Fibroblast of mammary gland (primary cell): ENCODE data around the gene PRR29.

Source experiments
- DNase-seq: peaks from one replicate; pipeline ENCODE4 v3.0.0-alpha.2; 2010; ENCODE audit warnings: low read depth
- H3K4me3 ChIP-seq: 2 replicates; pipeline ENCODE4 v1.5.1; 2011; ENCODE audit warnings: low read depth, mild to moderate bottlenecking, low read length, moderate library complexity; ENCODE audit not compliant: control insufficient read depth
- TF ChIP-seq, protein P1 (sequence below): conservative IDR thresholded peaks from 2 replicates; pipeline ENCODE4 v1.5.1; 2011; ENCODE audit warnings: low read depth, low read length, inconsistent platforms; ENCODE audit not compliant: control insufficient read depth, insufficient read depth

PRR29 gene

DNA sequence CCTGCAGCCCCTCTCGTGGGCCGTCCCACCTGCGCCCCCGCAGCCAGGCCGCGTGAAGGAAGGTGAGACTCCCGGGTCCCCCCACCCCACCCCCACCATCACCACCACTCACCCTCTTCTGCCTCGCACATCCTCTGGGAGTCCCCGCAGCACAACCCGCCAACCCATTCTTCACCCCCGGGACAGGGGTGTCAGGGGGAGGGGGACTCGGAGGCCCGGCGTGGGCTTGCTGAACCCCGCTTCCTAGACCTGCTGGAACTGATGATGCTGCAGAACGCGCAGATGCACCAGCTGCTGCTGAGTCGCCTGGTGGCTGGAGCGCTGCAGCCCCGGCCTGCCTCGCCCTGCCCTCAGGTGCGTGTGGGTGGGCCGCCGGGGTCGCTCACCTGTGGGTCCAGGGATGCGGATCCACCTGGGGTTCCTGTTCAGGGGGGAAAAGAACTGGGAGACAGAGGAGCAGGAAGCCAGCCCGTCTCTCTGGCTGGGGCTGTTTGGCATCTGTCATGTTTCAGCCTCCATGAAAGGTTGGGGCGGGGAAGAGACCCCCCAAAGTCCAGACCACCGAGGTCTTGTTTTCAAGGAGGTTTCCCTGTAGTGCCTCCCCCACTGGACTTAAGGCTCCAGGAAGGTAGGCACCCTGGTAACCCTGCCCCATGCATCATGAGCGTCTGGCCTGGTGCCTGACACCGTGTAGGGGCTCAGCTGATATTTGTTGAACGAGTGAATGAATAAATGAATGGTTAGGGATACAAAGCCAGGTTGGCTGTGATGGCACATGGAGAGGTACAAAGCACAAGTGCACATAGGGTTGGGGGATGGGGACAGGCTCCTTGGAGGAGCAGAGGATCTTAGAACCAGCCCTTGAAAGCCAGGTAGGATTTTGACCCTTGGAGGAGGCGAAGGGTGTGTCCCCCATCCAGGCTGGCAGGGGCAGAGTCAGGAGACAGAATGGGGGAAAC lies 849 bp downstream of the PRR29 start:
- DNase-seq, result no peak
- peak overlapping the region; percentile 61 for H3K4me3 ChIP-seq

DNA sequence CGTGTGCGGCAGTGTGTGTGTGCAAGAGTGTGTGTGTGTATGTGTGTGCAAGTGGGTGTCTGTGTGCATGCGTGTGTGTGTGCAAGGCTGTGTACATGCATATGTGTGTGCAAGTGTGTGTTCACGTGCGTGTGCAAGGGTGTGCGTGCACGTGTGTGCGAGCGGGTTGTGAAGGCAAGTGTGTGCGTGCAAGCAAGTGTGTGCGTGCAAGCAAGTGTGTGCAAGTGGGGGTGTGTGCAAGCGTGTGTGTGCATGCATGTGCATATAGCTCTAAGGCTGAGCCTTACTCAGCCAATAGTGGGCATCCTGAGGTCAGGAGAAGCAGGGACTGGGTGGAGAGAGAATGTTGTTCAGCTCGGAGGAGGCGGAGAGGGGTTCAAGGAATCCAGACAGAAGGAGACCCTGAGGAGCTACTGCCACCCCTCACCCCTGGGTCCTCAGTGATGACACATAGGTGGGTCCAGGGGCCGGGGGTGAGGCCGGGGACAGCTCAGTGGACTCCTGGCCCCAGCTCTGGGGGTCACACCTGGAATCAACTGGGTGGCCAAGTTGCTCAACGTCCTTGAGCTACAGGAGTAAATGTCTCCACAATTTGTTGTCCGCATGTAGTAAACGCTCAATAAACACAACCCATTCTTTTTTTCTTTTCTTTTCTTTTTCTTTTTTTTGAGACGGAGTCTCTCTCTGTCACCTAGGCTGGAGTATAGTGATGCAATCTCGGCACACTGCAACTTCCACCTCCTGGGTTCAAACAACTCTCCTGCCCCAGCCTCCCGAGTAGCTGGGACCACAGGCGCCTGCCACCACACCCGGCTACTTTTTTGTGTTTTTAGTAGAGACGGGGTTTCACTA lies 1.8 kb downstream of the PRR29 start:
- no peak for DNase-seq
- H3K4me3 ChIP-seq, result no peak overlapping the region
- TF ChIP-seq, protein P1, sequence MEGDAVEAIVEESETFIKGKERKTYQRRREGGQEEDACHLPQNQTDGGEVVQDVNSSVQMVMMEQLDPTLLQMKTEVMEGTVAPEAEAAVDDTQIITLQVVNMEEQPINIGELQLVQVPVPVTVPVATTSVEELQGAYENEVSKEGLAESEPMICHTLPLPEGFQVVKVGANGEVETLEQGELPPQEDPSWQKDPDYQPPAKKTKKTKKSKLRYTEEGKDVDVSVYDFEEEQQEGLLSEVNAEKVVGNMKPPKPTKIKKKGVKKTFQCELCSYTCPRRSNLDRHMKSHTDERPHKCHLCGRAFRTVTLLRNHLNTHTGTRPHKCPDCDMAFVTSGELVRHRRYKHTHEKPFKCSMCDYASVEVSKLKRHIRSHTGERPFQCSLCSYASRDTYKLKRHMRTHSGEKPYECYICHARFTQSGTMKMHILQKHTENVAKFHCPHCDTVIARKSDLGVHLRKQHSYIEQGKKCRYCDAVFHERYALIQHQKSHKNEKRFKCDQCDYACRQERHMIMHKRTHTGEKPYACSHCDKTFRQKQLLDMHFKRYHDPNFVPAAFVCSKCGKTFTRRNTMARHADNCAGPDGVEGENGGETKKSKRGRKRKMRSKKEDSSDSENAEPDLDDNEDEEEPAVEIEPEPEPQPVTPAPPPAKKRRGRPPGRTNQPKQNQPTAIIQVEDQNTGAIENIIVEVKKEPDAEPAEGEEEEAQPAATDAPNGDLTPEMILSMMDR, result no peak

More for the DNA sequence above, 849 bp downstream of the PRR29 start:
- TF ChIP-seq, protein P1, result no peak

DNA sequence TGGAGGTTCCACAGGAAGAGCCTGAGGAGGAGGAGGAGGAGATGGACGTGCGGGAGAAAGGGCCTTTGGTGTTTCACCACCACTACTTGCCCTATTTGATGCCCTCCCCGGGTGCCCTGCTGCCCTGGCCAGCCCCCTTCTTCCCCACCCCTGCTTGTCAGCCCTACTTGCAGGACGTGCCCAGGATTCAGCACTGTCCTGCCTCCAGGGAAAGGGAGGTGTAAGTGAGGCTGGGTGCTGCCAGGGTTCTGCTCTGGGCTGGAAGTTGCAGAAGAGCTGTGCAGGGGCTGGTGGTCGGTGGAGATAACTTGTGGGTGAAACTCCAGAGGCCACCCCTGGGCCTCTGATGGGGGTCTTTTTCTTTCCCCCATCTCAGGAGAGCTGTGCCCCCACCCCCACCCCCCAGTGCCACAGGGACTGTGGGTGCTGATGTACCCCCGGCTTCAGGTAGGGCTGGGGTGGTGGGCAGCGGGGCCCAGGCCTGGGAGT lies 3.0 kb downstream of the PRR29 start:
- TF ChIP-seq, protein P1, result no peak
- H3K4me3 ChIP-seq, result no peak overlapping the region
- no peak for DNase-seq

DNA sequence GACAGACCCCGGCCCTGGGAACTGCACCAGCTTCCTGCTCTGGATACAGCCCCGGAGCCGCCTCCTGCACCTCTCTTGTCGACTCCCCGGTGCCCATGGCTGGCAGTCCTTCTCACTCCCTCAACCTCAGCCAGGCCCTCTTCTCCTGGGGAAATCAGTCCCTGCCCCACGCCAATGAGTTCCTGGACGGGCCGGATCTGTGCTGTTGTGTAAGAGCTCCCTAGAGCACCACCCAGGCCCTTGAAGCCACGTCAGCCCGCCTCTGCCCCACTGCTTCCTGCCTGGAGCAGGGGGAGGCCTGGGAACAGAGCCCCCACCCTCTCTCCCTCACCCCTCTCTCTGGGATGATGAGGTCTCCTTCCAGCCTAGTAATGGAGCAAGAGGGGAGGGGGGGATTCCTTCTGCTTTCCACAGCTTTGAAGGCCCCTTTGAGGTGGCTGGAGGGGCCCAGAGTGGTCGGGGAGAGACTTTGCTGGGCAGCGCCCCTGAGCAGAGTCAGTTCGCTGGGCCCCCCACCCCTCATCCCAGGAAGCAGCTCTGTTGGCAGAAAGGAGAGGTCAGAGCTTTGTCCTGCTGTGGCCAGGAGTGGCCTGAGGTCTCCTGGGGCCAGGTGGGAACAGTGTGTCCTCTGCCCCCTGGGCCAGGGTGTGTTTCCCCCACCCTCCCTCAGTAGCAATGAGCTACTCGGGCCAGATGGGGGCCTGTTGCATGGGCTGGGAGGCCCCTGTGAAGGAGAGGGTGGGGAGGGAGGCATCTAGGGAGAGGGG lies 3.8 kb downstream of the PRR29 start:
- TF ChIP-seq, protein P1, result no peak
- peak; percentile 75 for DNase-seq
- no peak overlapping the region for H3K4me3 ChIP-seq

DNA sequence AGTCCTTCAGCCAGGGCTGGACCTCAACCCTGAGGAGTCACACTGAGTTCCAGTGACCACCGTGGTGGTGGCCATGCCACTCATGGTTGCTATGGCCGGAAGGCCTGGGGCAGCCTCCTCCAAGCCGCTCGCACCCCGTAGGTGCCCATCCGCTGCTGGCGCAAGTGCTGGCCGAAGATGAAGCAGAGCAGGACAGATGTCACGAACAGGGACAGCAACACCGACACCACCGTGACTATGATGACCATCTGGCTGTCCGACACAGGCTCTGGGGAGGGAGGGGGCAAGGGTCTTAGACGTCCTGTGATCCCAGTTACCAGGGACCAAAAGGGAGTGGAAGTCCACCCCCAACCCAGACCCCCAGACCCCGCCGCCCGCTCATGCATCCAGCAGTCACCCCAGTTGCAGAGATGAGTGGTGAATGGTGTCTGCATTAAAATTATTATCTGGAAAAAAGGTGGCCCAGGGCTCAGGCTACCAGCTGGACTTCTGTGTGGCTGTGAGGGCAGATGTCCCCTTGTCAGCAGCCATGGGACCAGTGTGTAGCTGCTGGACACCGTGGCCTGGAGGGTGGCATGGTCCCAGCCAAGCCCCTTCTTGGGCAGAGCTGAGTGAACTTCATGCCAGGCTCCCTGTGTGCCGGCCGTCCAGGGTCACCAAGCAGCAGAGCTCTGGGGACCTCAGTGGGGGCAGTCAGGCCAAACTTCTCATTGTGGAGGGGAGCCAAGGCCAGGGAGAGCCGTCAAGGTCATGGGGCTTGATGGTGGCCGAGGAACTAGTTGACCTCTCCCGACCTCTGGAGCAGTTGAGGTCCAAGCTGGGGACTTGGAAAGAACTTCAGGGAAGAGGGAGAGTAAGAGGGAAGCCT lies 4.7 kb downstream of the PRR29 start:
- TF ChIP-seq, protein P1, result no peak
- H3K4me3 ChIP-seq, result no peak overlapping the region
- no peak for DNase-seq
